ENCODE results near the gene DHX9. TPM values are rescaled to one million over a fixed set of nuclear protein-coding genes. Genes with fewer than 3 reads are reported as not detected.

DHX9 gene
- total RNA-seq (100 to 1,000 TPM in 2 of 5 donors, 10 to 100 TPM in 3; 29.0 to 196 (median 66.1) TPM), polyA plus RNA-seq (10 to 100 TPM; 45.1 to 63.2 (median 45.7) TPM)
- long read RNA-seq, donor 1, partial matches to known transcripts = 10 of 10 reads
- long read RNA-seq, donor 1, other reads (novel, unspliced or antisense) = 0 of 10 reads
- long read RNA-seq, donor 2, full-length matches to known transcripts = 8 of 39 reads
- long read RNA-seq, donor 2, partial matches to known transcripts = 31 of 39 reads
- long read RNA-seq, donor 2, other reads (novel, unspliced or antisense) = 0 of 39 reads
- long read RNA-seq, donor 3, full-length matches to known transcripts = 3 of 8 reads
- long read RNA-seq, donor 3, partial matches to known transcripts = 5 of 8 reads
- long read RNA-seq, donor 3, other reads (novel, unspliced or antisense) = 0 of 8 reads
- long read RNA-seq, donor 4, full-length matches to known transcripts = 1 of 1 reads
- long read RNA-seq, donor 4, partial matches to known transcripts = 0 of 1 reads
- long read RNA-seq, donor 4, other reads (novel, unspliced or antisense) = 0 of 1 reads
- long read RNA-seq, donor 5, full-length matches to known transcripts = 7 of 7 reads
- long read RNA-seq, donor 5, partial matches to known transcripts = 0 of 7 reads
- long read RNA-seq, donor 5, other reads (novel, unspliced or antisense) = 0 of 7 reads
- long read RNA-seq, donor 6 = 0 reads
- long read RNA-seq, donor 7, full-length matches to known transcripts = 4 of 10 reads
- long read RNA-seq, donor 7, partial matches to known transcripts = 6 of 10 reads
- long read RNA-seq, donor 7, other reads (novel, unspliced or antisense) = 0 of 10 reads
- long read RNA-seq, donor 8, full-length matches to known transcripts = 5 of 68 reads
- long read RNA-seq, donor 8, partial matches to known transcripts = 63 of 68 reads
- long read RNA-seq, donor 8, other reads (novel, unspliced or antisense) = 0 of 68 reads
- long read RNA-seq, donor 9, full-length matches to known transcripts = 2 of 69 reads
- long read RNA-seq, donor 9, partial matches to known transcripts = 67 of 69 reads
- long read RNA-seq, donor 9, other reads (novel, unspliced or antisense) = 0 of 69 reads
- long read RNA-seq, donor 10, full-length matches to known transcripts = 2 of 12 reads
- long read RNA-seq, donor 10, partial matches to known transcripts = 10 of 12 reads
- long read RNA-seq, donor 10, other reads (novel, unspliced or antisense) = 0 of 12 reads

DNA sequence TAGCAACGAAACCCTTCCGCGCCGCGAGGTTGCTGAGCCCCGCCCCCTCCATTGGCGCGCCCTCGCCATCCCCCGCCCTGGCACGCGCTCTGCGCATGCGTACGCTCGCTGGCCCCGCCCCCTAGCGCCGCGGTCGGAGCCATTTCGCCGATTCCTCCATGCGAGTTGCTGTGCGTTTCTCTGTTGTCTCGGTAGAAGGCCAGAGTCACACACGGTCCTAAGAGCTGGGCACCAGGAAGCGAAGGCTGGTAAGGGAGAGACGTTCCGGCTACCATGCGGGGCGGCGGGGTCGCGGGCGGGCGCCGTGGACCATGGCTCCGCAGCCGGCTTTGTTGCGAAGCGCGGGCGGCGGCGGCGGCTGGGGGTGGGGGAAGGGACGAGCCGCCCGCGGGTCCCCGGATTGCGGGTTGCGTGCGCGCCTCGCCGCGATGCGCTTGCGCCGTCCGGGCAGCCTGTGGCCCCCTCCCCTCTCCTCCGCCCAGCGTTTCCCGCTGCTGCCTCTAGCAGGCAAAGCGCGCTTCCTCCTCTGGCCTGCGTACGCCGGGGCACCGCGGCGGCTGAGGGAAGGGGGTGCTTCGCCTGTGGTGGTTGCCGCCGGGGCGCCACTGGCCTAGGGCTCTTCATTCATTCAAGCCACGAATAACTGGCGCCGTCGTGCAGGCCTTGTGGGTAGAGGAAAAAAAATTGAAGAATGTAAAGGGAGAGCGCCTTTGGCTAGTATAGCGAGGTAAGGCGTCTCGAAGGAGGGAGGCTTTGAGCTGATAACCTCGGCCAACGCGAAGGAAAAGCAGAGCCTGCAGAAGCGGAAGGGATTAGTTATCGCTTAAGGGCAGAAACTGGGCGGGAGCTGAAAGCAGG is at the start of gene DHX9:
Gene DHX9, plus strand, starts transcription at position 139 of the 858 bp plus-strand sequence. CDS start 3,220 bp downstream, outside the sequence.
- WGBS, 5 donors = 0 to 1% (median 0%) methylated on average over 27 to 92 of the region's 92 CpGs
- TF ChIP-seq, protein P1, sequence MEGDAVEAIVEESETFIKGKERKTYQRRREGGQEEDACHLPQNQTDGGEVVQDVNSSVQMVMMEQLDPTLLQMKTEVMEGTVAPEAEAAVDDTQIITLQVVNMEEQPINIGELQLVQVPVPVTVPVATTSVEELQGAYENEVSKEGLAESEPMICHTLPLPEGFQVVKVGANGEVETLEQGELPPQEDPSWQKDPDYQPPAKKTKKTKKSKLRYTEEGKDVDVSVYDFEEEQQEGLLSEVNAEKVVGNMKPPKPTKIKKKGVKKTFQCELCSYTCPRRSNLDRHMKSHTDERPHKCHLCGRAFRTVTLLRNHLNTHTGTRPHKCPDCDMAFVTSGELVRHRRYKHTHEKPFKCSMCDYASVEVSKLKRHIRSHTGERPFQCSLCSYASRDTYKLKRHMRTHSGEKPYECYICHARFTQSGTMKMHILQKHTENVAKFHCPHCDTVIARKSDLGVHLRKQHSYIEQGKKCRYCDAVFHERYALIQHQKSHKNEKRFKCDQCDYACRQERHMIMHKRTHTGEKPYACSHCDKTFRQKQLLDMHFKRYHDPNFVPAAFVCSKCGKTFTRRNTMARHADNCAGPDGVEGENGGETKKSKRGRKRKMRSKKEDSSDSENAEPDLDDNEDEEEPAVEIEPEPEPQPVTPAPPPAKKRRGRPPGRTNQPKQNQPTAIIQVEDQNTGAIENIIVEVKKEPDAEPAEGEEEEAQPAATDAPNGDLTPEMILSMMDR (IDR thresholded peaks at IDR 0.05) = peak in 2 of 7 experiments; percentile 9 to 25
- TF ChIP-seq POLR2AphosphoS5 (IDR thresholded peaks at IDR 0.05) (peak; percentile 95 to 97 (median 97)), POLR2A (IDR thresholded peaks at IDR 0.05) (peak in 2 of 4 donors; percentile 75 to 80), EP300 (IDR thresholded peaks at IDR 0.05) (no peak)
- peak within 1 kb of the TSS; percentile 91 to 99 (median 97) for H3K27ac ChIP-seq
- H3K36me3 ChIP-seq = peaks cover 11 to 18% (median 13%) of the 10 kb centered on the region in 4 donors
- H3K4me3 ChIP-seq = peak within 1 kb of the TSS; percentile 65 to 87 (median 80)
- intact Hi-C loops (cut with DNase I; ENCODE audit: low total_unique reads) = no loop called here
- H3K27me3 ChIP-seq = no peaks in the 10 kb centered on the region
- peak; percentile 97 to 98 for DNase-seq
- no peaks in the 10 kb centered on the region for H3K9me3 ChIP-seq
- peaks cover 21 to 53% (median 42%) of the 10 kb centered on the region in 4 donors for H3K4me1 ChIP-seq

DNA sequence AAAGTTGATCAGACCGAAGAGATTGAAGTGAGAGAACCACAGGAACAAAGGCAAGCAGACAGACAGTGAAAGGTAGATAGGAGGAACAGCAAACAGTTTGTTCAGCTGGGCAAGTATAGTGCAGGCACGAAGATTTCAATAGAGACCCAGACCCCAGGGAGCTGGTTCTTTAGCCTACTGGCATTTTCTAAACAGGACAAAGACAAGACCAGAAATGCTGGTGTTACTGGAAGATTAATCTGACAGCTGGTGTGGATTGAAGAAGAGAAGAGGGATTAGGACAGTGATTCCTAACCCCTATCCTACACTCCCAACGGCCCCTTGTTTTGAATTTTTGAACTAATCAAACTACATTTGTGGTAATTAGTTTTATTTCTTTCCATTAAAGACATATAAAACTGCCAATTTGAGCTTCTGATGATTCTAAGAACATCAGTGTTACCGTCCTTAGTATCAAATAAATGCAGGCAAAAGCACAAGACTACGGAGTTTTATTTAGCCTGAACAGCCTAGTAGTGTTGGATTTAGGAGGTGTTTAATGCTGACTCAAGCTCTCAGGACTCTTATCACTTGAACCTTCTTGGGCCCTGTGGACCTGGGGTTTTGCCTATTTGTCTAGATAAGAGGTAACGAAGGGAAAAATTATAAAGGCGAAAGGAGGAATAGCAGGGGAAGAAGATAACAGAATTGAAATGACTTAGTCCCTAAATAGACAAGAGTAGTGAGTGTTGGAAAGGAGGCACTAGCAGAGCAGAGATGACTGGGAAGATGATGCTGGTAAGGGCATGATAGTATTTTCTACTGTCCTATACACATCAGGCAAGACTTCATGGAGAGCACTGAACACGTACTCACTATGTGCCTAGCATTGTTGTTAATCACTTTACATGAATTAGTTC is 47.6 kb upstream of the DHX9 start:
- H3K27me3 ChIP-seq = no peaks in the 10 kb centered on the region
- peaks cover 0 to 14% (median 8%) of the 10 kb centered on the region in 4 donors for H3K36me3 ChIP-seq
- peaks cover 4 to 41% (median 18%) of the 10 kb centered on the region in 4 donors for H3K4me1 ChIP-seq
- no peak overlapping the region for H3K27ac ChIP-seq
- H3K4me3 ChIP-seq = no peak overlapping the region
- no peaks in the 10 kb centered on the region for H3K9me3 ChIP-seq
- WGBS, 5 donors = 53 to 80% (median 66%) methylated on average over 8 of the region's 8 CpGs
- intact Hi-C loops (cut with DNase I; ENCODE audit: low total_unique reads) = no loop called here
- TF ChIP-seq, protein P1 (IDR thresholded peaks at IDR 0.05) = no peak
- TF ChIP-seq EP300 (IDR thresholded peaks at IDR 0.05) (no peak), POLR2AphosphoS5 (IDR thresholded peaks at IDR 0.05) (no peak), POLR2A (IDR thresholded peaks at IDR 0.05) (no peak)
- no peak for DNase-seq

DNA sequence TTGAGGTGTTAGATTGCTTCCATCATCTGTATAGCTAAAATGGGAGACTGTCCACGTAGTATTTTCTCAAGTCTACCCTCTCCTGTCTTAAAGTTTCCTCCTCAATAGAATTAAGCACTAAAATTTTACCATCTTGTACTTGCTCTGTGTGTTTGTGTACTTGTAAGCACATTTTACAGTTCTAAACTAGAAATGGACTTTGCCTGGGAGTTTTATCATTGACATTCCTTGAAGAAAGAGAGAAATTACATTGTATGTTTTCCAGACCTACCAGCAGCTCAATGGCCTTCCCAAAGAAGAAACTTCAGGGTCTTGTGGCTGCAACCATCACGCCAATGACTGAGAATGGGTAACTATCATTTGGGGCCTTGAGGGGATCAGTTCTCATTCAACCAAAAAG is 45.1 kb upstream of the DHX9 start:
- Histone ChIP-seq H3K27me3 (no peaks in the 10 kb centered on the region), H3K27ac (peak overlapping the region in 2 of 5 donors; percentile 46 to 70), H3K9me3 (no peaks in the 10 kb centered on the region), H3K36me3 (peaks cover 0 to 24% (median 8%) of the 10 kb centered on the region in 4 donors), H3K4me1 (peaks cover 3 to 34% (median 12%) of the 10 kb centered on the region in 4 donors), H3K4me3 (no peak overlapping the region)
- intact Hi-C loops (cut with DNase I; ENCODE audit: low total_unique reads) = no loop called here
- DNase-seq = no peak
- TF ChIP-seq, protein P1 (IDR thresholded peaks at IDR 0.05) = no peak
- TF ChIP-seq POLR2A (IDR thresholded peaks at IDR 0.05) (no peak), EP300 (IDR thresholded peaks at IDR 0.05) (no peak), POLR2AphosphoS5 (IDR thresholded peaks at IDR 0.05) (no peak)
- 89 to 98% (median 95%) methylated on average over 2 of the region's 2 CpGs for WGBS, 5 donors
